IMR-90 (cell line): ENCODE measurements around the gene PDX1. TPM values are rescaled to one million over a fixed set of nuclear protein-coding genes. Genes with fewer than 3 reads are reported as not detected.

Source experiments
- ATAC-seq: fragments of 200-7000 bp; cut with Tn5 transposase; 2 replicates; pipeline ENCODE4 v1.9.1; 2020; ENCODE audit warnings: low read depth, mild to moderate bottlenecking, moderate library complexity
- BruUV-seq: library from RNA; stranded (reverse); fragments of 400-500 nt; replicated peaks from 2 replicates; lab custom pipeline; 2021; lab: Mats Ljungman, UMichigan
- CTCF ChIA-PET: fragments of 300-600 bp; formaldehyde crosslinking; extraction: SDS; loops from one replicate; lab custom pipeline; 2021; ENCODE audit warnings: antibody characterized with exemption; lab: Yijun Ruan, JAX
- POLR2A ChIA-PET: fragments of 300-600 bp; sonication (Branson Sonifier 250); formaldehyde crosslinking; loops from one replicate; lab custom pipeline; 2022; ENCODE audit warnings: antibody characterized with exemption; ENCODE audit not compliant: unreplicated experiment; lab: Charles Lee
- DNase-seq: peaks from one replicate; pipeline ENCODE4 v3.0.0; 2013
- H2AFZ ChIP-seq: replicated peaks from 2 replicates; pipeline ENCODE3; 2013; ENCODE audit warnings: low read length, mild to moderate bottlenecking; ENCODE audit not compliant: poor library complexity
- H2AK5ac ChIP-seq: 2 replicates; pipeline ENCODE4 v1.6.1; 2013; ENCODE audit warnings: low read depth, low read length, inconsistent platforms
- H2AK9ac ChIP-seq: replicated peaks from 2 replicates; pipeline ENCODE3; 2013; ENCODE audit warnings: mild to moderate bottlenecking, low read depth, low read length, moderate library complexity; ENCODE audit not compliant: poor library complexity
- H2BK120ac ChIP-seq: 2 replicates; pipeline ENCODE4 v1.6.1; 2013; ENCODE audit warnings: low read depth, low read length, inconsistent platforms
- H2BK15ac ChIP-seq: 3 replicates; pipeline ENCODE4 v1.6.1; 2013; ENCODE audit warnings: low read depth, low read length, inconsistent platforms
- H2BK20ac ChIP-seq: 2 replicates; pipeline ENCODE4 v1.6.1; 2013; ENCODE audit warnings: low read depth, mild to moderate bottlenecking, inconsistent platforms, low read length, moderate library complexity
- H2BK5ac ChIP-seq: 2 replicates; pipeline ENCODE4 v1.6.1; 2013; ENCODE audit warnings: mild to moderate bottlenecking, low read depth, low read length, inconsistent platforms; ENCODE audit not compliant: poor library complexity, severe bottlenecking
- H3K14ac ChIP-seq: replicated peaks from 2 replicates; pipeline ENCODE4 v1.6.1; 2013; ENCODE audit warnings: low read depth, low read length, inconsistent platforms
- H3K18ac ChIP-seq: 2 replicates; pipeline ENCODE4 v1.6.1; 2013; ENCODE audit warnings: low read depth, low read length, control low read depth
- H3K23ac ChIP-seq: 2 replicates; pipeline ENCODE4 v1.6.1; 2013; ENCODE audit warnings: low read depth, low read length, inconsistent platforms
- H3K27ac ChIP-seq: 2 replicates; pipeline ENCODE4 v1.5.1; 2013; ENCODE audit warnings: mild to moderate bottlenecking, control low read depth, low read length; ENCODE audit not compliant: insufficient read depth
- H3K27me3 ChIP-seq: 2 replicates; pipeline ENCODE4 v1.6.1; 2013; ENCODE audit warnings: low read length; ENCODE audit not compliant: control insufficient read depth, insufficient read depth
- H3K36me3 ChIP-seq: 2 replicates; pipeline ENCODE4 v1.6.1; 2013; ENCODE audit warnings: low read length, mixed read lengths; ENCODE audit not compliant: control insufficient read depth, insufficient read depth
- H3K4ac ChIP-seq: 2 replicates; pipeline ENCODE4 v1.6.1; 2013; ENCODE audit warnings: low read depth, low read length, inconsistent platforms
- H3K4me1 ChIP-seq: 2 replicates; pipeline ENCODE4 v1.6.1; 2013; ENCODE audit warnings: low read length, mixed read lengths; ENCODE audit not compliant: control insufficient read depth, insufficient read depth
- H3K4me2 ChIP-seq: 2 replicates; pipeline ENCODE4 v1.6.1; 2013; ENCODE audit warnings: low read depth, mild to moderate bottlenecking, control low read depth, low read length, moderate library complexity
- H3K4me3 ChIP-seq: 2 replicates; pipeline ENCODE4 v1.5.1; 2013; ENCODE audit warnings: low read depth, mild to moderate bottlenecking, control low read depth, low read length, moderate library complexity; ENCODE audit not compliant: insufficient read depth
- H3K56ac ChIP-seq: 2 replicates; pipeline ENCODE4 v1.6.1; 2013; ENCODE audit warnings: low read length, inconsistent platforms; ENCODE audit not compliant: insufficient read depth; ENCODE audit errors: extremely low read depth
- H3K79me1 ChIP-seq, 2 experiments: 2 replicates each; pipeline ENCODE4 v1.6.1; 2013; ENCODE audit warnings: low read length in 2 of 2, inconsistent platforms in 1 of 2, low read depth in 1 of 2
- H3K9ac ChIP-seq: 2 replicates; pipeline ENCODE4 v1.6.1; 2013; ENCODE audit warnings: low read depth, low read length, control low read depth
- H3K9me1 ChIP-seq: 2 replicates; pipeline ENCODE4 v1.6.1; 2013; ENCODE audit warnings: low read length, inconsistent platforms; ENCODE audit not compliant: insufficient read depth
- H3K9me3 ChIP-seq: 2 replicates; pipeline ENCODE4 v1.6.1; 2013; ENCODE audit warnings: low read length; ENCODE audit not compliant: control insufficient read depth, insufficient read depth
- H4K20me1 ChIP-seq: 2 replicates; pipeline ENCODE4 v1.6.1; 2013; ENCODE audit warnings: low read length, inconsistent platforms; ENCODE audit not compliant: insufficient read depth
- H4K5ac ChIP-seq: 2 replicates; pipeline ENCODE4 v1.6.1; 2013; ENCODE audit warnings: mild to moderate bottlenecking, low read depth, low read length, control low read depth
- H4K8ac ChIP-seq, 2 experiments: 2 replicates each; pipeline ENCODE4 v1.6.1; 2013; ENCODE audit warnings: low read depth in 2 of 2, low read length in 2 of 2, control low read depth in 1 of 2, inconsistent platforms in 1 of 2
- H4K91ac ChIP-seq: 2 replicates; pipeline ENCODE4 v1.6.1; 2013; ENCODE audit warnings: low read depth, low read length, inconsistent platforms; ENCODE audit not compliant: insufficient read depth
- CTCF ChIP-seq: conservative IDR thresholded peaks from 2 replicates; pipeline ENCODE4 v1.5.1; 2012; ENCODE audit warnings: mild to moderate bottlenecking, low read depth, low read length, improper control_type of control experiment
- SMC3 ChIP-seq: fragments of 150-350 bp; IDR thresholded peaks from 2 replicates; pipeline ENCODE4 v1.6.1; 2016; ENCODE audit warnings: low read depth, mild to moderate bottlenecking, antibody characterized with exemption, low read length, moderate library complexity
- WGBS, 2 experiments: methylation state at CpG; one replicate each; pipeline versions ENCODE4 v1.1.5 to v1.1.7; 2013; ENCODE audit warnings: missing lambda C conversion rate in 2 of 2; ENCODE audit not compliant: insufficient read length in 1 of 2; ENCODE audit errors: extremely low coverage in 2 of 2; 5-methylcytosine and 5-hydroxymethylcytosine counted together
- dilution Hi-C: fragments of 300-500 bp; cut with HindIII; formaldehyde crosslinking; loops from one replicate; pipeline ENCODE4 v1.14.3; 2018; ENCODE audit warnings: low sequenced_read_pairs; ENCODE audit not compliant: unreplicated experiment
- in situ Hi-C: fragments of 300-500 bp; cut with MboI; formaldehyde crosslinking; loops from 3 replicates; pipeline ENCODE4 v1.14.3; 2019; ENCODE audit warnings: low sequenced_read_pairs, inconsistent platforms, mixed read lengths
- intact Hi-C: fragments of 100-400 bp; cut with micrococcal nuclease; formaldehyde crosslinking; loops from 2 replicates; pipeline ENCODE4 v1.10.0; 2022
- polyA plus RNA-seq, 3 experiments: library from polyadenylated mRNA; depleted of rRNA; stranded (reverse); fragments of >200 nt; gene quantifications; 2 replicates each; pipeline ENCODE4 v1.2.3, GENCODE V29; 2012; ENCODE audit warnings: low replicate concordance in 1 of 3
- total RNA-seq: library from RNA; depleted of rRNA; stranded (reverse); fragments of >200 nt; gene quantifications from 2 replicates; pipeline ENCODE4 v1.2.3, GENCODE V29; 2012

Gene PDX1
- total and polyA plus RNA-seq, 2 of the 4 experiments (the other 2 are of a cell fraction) = not detected

DNA sequence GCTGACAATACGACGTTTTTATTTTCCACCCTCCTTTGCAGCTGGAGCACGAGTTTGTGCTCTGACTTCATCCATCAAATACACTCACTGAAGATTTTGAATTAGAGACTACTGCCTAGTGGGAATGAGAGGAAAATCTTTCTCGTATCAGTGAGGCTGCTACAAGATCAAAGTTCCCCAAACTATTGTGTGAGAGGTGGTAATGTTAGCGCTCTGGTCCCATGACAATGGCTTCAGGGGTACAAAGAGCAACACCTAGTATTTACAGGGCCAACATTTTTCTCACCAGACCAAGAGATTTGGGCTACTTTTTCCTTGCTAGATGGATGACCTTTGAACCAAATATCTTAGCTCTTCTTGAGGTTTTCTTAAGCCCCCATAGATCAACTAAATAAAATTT lies 30.3 kb upstream of the PDX1 start:
- H3K4me3 ChIP-seq = no peak overlapping the region
- H3K4me2 ChIP-seq = no peak overlapping the region
- no peaks in the 10 kb centered on the region for H3K4me1 ChIP-seq
- CTCF ChIA-PET = no interaction called here
- H3K9ac ChIP-seq = no peak overlapping the region
- WGBS, 2 experiments = no CpG with 5 or more reads among the region's 5 CpGs
- H2BK20ac ChIP-seq = no peak overlapping the region
- H3K79me1 ChIP-seq = no peaks in the 10 kb centered on the region
- H3K27ac ChIP-seq = no peak overlapping the region
- intact Hi-C loops = no loop called here
- no peaks in the 10 kb centered on the region for H3K9me3 ChIP-seq
- H2BK15ac ChIP-seq = no peak overlapping the region
- H2BK5ac ChIP-seq = no peak overlapping the region
- no peak overlapping the region for H3K14ac ChIP-seq
- H4K8ac ChIP-seq = no peak overlapping the region
- no peak overlapping the region for H2AK9ac ChIP-seq
- ATAC-seq (no peak), DNase-seq (no peak)
- no peak overlapping the region for H2BK120ac ChIP-seq
- no peak overlapping the region for H3K56ac ChIP-seq
- H3K4ac ChIP-seq = no peak overlapping the region
- no peak overlapping the region for H3K18ac ChIP-seq
- no peaks in the 10 kb centered on the region for H3K9me1 ChIP-seq
- TF ChIP-seq CTCF = no peak
- TF ChIP-seq SMC3 = no peak
- H3K36me3 ChIP-seq = no peaks in the 10 kb centered on the region
- no peaks in the 10 kb centered on the region for H3K27me3 ChIP-seq
- H4K91ac ChIP-seq = no peak overlapping the region
- no peak overlapping the region for H2AFZ ChIP-seq
- no peaks in the 10 kb centered on the region for H4K20me1 ChIP-seq
- in situ Hi-C loops = no loop called here
- H3K23ac ChIP-seq = no peak overlapping the region
- POLR2A ChIA-PET = no interaction called here
- H4K5ac ChIP-seq = no peak overlapping the region
- dilution Hi-C loops = no loop called here
- H2AK5ac ChIP-seq = no peak overlapping the region
- no TSS peak for BruUV-seq
